Hematopoietic multipotent progenitor cell treated with erythropoietin and hydrocortisone succinate and interleukin-3 and kit ligand, for 17 days (in vitro differentiated cells): ENCODE data around the gene CDAN1.
"Not testable (repeated sequence)": the region's sequence is repeated elsewhere in the genome, so short reads cannot be mapped to it uniquely, and the experiment has no call there.

Source experiments
- DNase-seq: peaks from one replicate; pipeline ENCODE4 v3.0.0-alpha.2; 2015; ENCODE audit warnings: low spot score

CDAN1 gene

GRCh38 chr15:42710662-42711061 lies 26.3 kb downstream of the CDAN1 start:
- DNase-seq = no peak

- DNase-seq = no peak
Measured at GRCh38 chr15:42707873-42708544, 28.9 kb downstream of the CDAN1 start.

- no peak for DNase-seq
Measured at GRCh38 chr15:42707068-42707467, 29.9 kb downstream of the CDAN1 start.

- no peak for DNase-seq
Measured at GRCh38 chr15:42705336-42705735, 31.6 kb downstream of the CDAN1 start.

- DNase-seq = peak; percentile 77
Measured at GRCh38 chr15:42704492-42704926, 32.4 kb downstream of the CDAN1 start.

DNA sequence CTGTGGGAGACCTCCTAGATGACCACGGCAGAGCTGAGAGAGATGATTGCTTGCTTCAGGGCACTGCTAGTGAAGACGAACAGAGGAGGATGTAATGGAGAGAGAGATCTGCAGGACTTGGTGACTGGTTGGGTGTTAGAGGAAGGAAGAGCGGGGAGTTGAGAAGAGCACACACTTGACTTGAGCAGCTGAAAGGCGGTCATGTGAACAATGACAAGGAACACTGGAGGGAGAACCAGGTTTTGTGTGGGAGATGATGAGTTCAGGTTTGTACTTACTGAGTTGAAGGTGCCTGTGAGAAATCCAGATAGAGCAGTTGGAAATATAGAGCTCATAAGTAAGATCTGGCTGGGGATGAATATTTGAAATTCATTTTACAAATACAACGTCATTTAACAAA lies 40.3 kb downstream of the CDAN1 start:
- no peak for DNase-seq

- DNase-seq = no peak
Measured at GRCh38 chr15:42695527-42696071, 41.3 kb downstream of the CDAN1 start.

DNA sequence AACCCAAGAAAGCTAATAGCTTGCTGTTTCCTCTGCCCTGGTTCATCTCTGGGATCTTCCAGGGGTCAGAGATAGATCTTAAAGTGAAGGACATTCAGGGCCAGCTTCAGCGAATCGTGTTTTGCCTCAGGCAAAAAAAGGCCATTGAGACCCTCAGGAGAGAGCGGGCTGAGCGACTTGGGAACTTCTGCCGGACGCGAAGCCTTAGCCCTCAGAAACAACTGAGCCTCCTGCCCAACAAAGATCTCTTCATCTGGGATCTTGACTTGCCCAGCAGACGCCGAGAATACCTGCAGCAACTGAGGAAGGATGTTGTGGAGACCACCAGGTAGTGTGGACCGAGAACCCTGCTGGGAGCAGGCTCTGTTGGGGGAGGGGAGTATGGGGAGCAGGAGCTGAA lies 42.5 kb downstream of the CDAN1 start:
- no peak for DNase-seq

GRCh38 chr15:42693942-42694341 lies 43.0 kb downstream of the CDAN1 start:
- DNase-seq = no peak

DNA sequence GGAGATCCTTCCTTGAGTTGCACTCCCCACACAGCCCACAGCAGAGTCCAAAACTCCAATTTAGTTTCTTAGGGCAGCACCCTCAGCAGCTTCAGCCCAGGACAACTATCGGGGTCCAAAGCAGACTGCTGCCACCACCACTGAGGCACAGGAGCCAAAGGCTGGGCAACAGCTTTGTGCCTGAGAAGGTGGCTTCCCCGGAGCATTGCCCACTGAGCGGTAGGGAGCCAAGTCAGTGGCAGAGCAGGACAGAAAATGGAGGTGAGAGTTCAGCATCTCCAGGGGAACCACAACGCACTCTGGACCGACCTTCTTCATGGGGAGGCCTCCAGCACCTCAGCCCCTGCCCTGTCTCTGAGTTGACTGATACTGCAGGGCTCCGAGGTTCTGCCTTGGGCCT lies 43.4 kb downstream of the CDAN1 start:
- DNase-seq = no peak

DNA sequence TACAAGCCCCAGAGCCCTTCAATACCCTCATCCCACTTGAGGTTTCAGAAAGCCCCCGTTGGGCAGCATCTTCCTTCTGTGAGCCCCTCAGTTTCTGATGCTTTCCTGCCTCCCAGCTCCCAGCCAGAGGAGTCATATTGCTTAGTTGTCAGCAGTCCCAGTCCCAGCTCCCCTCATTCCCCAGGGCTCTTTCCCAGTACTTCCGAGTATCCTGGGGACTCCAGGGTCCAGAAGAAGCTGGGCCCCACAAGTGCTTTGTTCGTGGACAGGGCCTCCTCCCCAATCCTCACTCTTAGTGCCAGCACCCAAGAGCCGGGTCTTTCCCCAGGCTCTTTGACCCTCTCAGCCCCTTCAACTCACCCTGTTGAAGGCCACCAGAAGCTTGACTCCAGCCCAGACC lies 43.9 kb downstream of the CDAN1 start:
- DNase-seq = no peak

- DNase-seq = no peak
Measured at GRCh38 chr15:42692536-42692935, 44.4 kb downstream of the CDAN1 start.

DNA sequence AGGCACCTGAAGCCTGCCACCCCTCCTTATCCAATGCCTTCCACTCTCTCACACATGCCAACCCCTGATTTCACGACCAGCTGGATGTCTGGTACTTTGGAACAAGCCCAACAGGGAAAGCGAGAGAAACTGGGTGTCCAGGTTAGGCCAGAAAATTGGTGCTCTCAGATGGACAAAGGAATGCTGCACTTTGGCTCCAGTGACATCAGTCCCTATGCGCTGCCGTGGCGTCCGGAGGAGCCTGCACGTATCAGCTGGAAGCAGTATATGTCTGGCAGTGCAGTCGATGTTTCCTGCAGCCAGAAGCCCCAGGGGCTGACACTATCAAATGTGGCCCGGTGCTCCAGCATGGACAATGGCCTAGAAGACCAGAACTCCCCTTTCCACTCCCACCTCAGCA lies 45.2 kb downstream of the CDAN1 start:
- DNase-seq = no peak

GRCh38 chr15:42691308-42691707 lies 45.6 kb downstream of the CDAN1 start:
- no peak for DNase-seq

DNA sequence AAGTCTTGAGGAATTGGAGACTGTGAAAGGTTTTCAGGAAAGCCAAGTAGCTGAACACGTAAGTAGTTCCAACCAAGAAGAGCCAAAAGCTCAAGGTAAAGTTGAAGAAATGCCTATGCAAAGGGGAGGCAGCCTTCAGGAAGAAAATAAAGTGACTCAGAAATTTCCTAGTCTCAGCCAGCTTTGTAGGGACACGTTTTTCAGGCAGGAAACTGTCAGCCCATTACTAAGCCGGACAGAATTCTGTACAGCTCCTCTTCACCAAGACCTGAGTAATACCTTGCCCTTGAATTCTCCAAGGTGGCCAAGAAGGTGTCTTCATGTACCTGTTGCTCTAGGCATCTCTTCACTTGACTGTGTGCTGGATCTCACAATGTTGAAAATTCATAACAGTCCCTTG lies 48.6 kb downstream of the CDAN1 start:
- DNase-seq = no peak

DNA sequence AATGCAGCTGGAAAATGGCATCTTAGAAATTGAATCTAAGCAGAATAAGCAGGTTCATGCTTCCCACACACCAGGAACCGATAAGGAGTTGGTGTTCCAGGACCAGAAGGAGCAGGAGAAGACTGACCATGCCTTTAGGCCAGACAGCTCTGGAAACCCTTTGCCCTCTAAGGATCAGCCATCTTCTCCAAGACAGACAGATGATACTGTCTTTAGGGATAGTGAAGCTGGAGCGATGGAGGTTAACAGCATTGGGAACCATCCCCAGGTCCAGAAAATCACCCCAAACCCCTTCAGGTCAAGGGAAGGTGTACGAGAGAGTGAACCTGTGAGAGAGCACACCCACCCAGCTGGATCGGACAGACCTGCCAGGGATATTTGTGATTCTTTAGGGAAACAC lies 49.2 kb downstream of the CDAN1 start:
- no peak for DNase-seq

DNA sequence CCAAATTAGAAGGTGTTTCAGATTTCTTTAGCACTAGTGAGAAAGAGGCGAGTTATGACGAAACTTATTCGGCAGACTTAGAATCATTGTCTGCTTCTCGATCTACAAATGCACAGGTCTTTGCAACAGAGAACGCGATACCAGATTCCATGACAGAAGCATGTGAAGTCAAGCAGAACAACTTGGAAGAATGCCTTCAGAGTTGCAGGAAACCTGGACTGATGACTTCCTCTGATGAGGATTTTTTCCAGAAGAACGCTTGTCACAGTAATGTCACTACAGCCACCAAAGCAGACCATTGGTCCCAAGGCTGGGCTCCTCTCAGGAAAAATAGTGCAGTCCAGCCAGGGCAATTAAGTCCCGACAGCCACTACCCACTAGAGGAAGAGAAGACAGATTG lies 50.6 kb downstream of the CDAN1 start:
- DNase-seq = no peak

DNA sequence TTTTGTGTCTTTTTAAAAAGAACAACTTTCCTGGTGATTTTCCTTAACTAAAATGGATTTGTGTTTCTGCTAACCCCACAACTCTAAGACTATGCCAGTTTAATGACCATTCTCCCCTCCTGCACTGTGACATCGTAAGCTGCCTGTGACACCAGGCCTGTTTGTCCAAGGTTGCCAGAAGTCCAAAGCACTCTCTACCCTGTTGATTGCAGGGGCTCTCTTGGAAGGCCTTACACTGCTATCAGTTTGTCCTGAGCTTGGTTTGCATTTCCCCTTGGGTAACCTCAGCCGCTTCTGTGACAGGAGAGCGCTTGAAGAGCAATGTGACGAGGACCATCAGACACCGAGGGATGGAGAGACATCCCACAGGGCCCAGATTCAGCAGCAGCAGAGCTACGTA lies 55.8 kb downstream of the CDAN1 start:
- DNase-seq = no peak

DNA sequence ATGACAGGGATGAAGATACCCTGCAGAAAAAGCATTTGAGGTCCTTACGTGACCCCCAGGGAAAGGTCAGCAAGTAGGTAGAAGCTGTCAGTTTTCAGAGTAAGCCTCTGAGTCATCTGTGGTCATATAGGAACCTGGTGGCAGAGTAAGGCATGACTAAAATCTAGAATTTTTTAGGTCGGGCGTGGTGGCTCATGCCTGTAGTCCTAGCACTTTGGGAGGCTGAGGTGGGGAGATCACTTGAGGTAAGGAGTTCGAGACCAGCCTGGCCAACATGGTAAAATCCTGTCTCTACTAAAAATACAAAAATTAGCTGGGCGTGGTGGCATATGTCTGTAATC lies 56.8 kb downstream of the CDAN1 start:
- DNase-seq = not testable (repeated sequence)

GRCh38 chr15:42679285-42680141 lies 57.4 kb downstream of the CDAN1 start:
- DNase-seq = no peak

- DNase-seq = no peak
Measured at GRCh38 chr15:42675021-42675420, 61.9 kb downstream of the CDAN1 start.

DNA sequence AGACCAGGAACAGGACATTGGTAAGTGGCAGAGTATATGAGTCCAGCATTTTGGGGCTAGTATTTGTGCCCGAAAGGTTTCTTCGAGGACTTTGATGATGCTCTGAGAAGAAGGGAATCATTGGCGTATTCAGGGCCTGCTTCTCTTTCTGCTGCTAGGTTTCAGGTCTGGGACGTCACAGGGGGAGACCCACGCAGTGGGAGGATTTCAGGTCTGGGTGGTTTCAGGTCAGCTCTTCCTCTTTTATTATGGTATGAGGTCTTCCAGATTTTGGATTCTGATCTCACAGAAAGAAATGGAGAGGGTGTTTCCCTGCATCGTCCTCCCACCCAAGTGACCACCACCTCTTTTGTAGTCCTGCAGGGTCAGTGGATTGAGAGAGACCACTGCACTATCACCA lies 62.5 kb downstream of the CDAN1 start:
- DNase-seq = no peak
